Measurements from ENCODE around the gene MTHFD1L.

Gene MTHFD1L

DNA sequence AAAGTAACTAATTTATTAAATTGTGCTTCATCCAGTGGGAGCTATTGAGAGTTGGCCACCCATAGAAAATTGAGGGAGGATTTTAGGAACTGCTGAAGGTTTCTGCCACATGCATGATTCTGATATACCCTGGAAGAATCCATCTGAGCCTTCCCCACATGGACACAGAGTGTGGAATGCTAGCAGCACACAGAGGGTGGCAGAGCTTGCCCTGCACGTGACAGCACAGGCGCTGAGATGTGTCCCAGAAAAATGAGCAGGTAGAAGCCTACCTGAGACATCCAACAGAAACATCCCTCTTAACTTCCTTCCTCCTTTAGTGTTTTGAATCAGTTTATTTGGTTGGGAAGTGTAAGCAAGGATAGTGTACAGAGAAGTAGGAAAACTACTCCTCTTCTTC is 96.9 kb downstream of the MTHFD1L start:
- H3K4me3 ChIP-seq (ENCODE audit: low read length), result no peak overlapping the region
- H3K27me3 ChIP-seq (ENCODE audit: control insufficient read depth, insufficient read depth, low read length), result no peaks in the 10 kb centered on the region
- H3K9ac ChIP-seq (ENCODE audit: low read length), result no peak overlapping the region
- peaks cover 9% of the 10 kb centered on the region for H3K4me1 ChIP-seq (ENCODE audit: control insufficient read depth, insufficient read depth, low read length)
- no peaks in the 10 kb centered on the region for H3K9me3 ChIP-seq (ENCODE audit: control insufficient read depth, low read length)
- H3K36me3 ChIP-seq (ENCODE audit: control insufficient read depth, insufficient read depth, low read length), result no peaks in the 10 kb centered on the region

GRCh38 chr6:150964765-150965164 is 99.3 kb downstream of the MTHFD1L start:
- Histone ChIP-seq H3K36me3 (ENCODE audit: control insufficient read depth, insufficient read depth, low read length) (no peaks in the 10 kb centered on the region), H3K9ac (ENCODE audit: low read length) (no peak overlapping the region), H3K27me3 (ENCODE audit: control insufficient read depth, insufficient read depth, low read length) (no peaks in the 10 kb centered on the region), H3K4me3 (ENCODE audit: low read length) (no peak overlapping the region), H3K4me1 (ENCODE audit: control insufficient read depth, insufficient read depth, low read length) (peaks cover 2% of the 10 kb centered on the region), H3K9me3 (ENCODE audit: control insufficient read depth, low read length) (no peaks in the 10 kb centered on the region)

DNA sequence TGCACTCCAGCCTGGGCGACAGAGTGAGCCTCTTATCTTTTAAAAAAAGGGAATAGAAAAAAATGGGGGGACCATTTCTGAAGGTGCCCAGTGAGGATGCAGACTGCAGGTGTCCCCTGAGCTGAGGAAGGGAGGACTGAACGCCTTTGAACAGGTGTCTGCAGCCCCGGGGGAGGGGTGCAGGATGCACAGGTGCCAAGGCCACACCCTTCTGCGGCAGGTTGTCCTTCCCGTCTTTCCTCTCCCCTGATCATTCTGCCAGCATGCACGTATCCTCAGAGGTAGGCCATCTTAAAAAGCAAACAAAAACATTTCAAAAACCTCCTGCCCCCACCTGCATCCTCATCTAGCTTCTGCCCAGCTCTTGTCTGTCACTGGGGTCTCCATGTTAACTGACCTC is 101.3 kb downstream of the MTHFD1L start:
- H3K9ac ChIP-seq (ENCODE audit: low read length), result no peak overlapping the region
- no peaks in the 10 kb centered on the region for H3K9me3 ChIP-seq (ENCODE audit: control insufficient read depth, low read length)
- no peaks in the 10 kb centered on the region for H3K36me3 ChIP-seq (ENCODE audit: control insufficient read depth, insufficient read depth, low read length)
- H3K4me1 ChIP-seq (ENCODE audit: control insufficient read depth, insufficient read depth, low read length), result no peaks in the 10 kb centered on the region
- no peak overlapping the region for H3K4me3 ChIP-seq (ENCODE audit: low read length)
- H3K27me3 ChIP-seq (ENCODE audit: control insufficient read depth, insufficient read depth, low read length), result no peaks in the 10 kb centered on the region

- Histone ChIP-seq H3K4me3 (ENCODE audit: low read length) (no peak overlapping the region), H3K27me3 (ENCODE audit: control insufficient read depth, insufficient read depth, low read length) (no peaks in the 10 kb centered on the region), H3K4me1 (ENCODE audit: control insufficient read depth, insufficient read depth, low read length) (no peaks in the 10 kb centered on the region), H3K36me3 (ENCODE audit: control insufficient read depth, insufficient read depth, low read length) (no peaks in the 10 kb centered on the region), H3K9me3 (ENCODE audit: control insufficient read depth, low read length) (no peaks in the 10 kb centered on the region), H3K9ac (ENCODE audit: low read length) (no peak overlapping the region)
Observed at GRCh38 chr6:150967381-150967780, 101.9 kb downstream of the MTHFD1L start.

DNA sequence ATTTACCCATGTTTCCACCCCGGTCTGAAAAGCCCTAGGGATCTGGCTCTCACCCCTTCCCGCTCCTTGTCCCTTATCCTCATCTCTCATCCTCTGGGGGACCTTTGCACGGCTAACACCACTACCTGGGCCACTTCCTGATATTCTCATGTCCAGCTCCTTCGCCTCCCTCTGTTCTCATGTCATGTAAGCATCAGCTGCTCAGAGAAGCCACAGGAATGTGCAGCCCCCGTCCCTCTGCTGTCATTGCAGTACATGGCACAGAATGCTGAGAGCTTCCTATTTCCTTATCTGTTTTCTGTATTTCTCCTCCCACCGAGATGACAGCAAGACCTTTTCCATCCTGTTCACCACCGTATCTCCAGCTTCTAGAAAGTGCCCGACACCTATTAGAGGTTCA is 102.4 kb downstream of the MTHFD1L start:
- Histone ChIP-seq H3K4me3 (ENCODE audit: low read length) (no peak overlapping the region), H3K4me1 (ENCODE audit: control insufficient read depth, insufficient read depth, low read length) (no peaks in the 10 kb centered on the region)

DNA sequence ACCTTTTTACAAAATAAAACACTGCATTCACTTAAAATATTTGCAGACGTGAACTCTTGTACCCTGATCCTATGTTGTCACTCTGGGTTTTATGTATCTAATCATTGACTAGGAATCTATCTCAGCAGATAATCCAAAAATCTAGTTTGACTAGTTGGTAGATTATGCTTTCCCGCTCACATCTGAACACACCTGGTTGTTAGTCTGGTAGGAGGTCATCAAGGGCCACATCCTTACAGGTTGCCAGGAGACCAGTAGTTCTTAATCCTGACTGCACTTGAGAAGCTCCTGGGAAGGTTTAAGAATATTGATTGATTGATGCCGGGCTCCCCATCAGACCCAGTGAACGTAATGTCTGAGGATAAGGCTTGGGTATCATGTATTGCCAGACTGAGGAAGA is 104.4 kb downstream of the MTHFD1L start:
- no peak overlapping the region for H3K4me3 ChIP-seq (ENCODE audit: low read length)
- H3K36me3 ChIP-seq (ENCODE audit: control insufficient read depth, insufficient read depth, low read length), result no peaks in the 10 kb centered on the region
- no peaks in the 10 kb centered on the region for H3K9me3 ChIP-seq (ENCODE audit: control insufficient read depth, low read length)
- H3K27me3 ChIP-seq (ENCODE audit: control insufficient read depth, insufficient read depth, low read length), result no peaks in the 10 kb centered on the region
- no peak overlapping the region for H3K9ac ChIP-seq (ENCODE audit: low read length)
- no peaks in the 10 kb centered on the region for H3K4me1 ChIP-seq (ENCODE audit: control insufficient read depth, insufficient read depth, low read length)

More for the DNA sequence above, 102.4 kb downstream of the MTHFD1L start:
- Histone ChIP-seq H3K27me3 (ENCODE audit: control insufficient read depth, insufficient read depth, low read length) (no peaks in the 10 kb centered on the region), H3K9me3 (ENCODE audit: control insufficient read depth, low read length) (no peaks in the 10 kb centered on the region), H3K36me3 (ENCODE audit: control insufficient read depth, insufficient read depth, low read length) (no peaks in the 10 kb centered on the region), H3K9ac (ENCODE audit: low read length) (no peak overlapping the region)

DNA sequence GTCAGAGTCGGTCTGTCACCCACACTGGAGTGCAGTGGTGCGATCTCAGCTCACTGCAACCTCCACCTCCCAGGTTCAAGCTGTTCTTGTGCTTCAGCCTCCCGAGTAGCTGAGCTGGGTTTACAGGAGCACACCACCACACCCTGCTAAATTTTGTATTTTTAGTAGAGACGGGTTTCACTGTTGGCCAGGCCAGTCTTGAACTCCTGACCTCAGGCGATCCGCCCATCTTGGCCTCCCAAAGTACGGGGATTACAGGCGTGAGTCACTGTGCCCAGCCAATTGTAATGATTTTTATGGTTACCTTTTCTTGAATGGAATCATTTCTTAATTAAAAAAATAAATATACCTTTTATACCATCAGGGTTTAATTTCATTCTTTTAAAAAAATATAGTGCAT is 105.7 kb downstream of the MTHFD1L start:
- no peaks in the 10 kb centered on the region for H3K36me3 ChIP-seq (ENCODE audit: control insufficient read depth, insufficient read depth, low read length)
- H3K27me3 ChIP-seq (ENCODE audit: control insufficient read depth, insufficient read depth, low read length), result no peaks in the 10 kb centered on the region
- no peaks in the 10 kb centered on the region for H3K9me3 ChIP-seq (ENCODE audit: control insufficient read depth, low read length)
- H3K9ac ChIP-seq (ENCODE audit: low read length), result no peak overlapping the region
- H3K4me1 ChIP-seq (ENCODE audit: control insufficient read depth, insufficient read depth, low read length), result no peaks in the 10 kb centered on the region
- H3K4me3 ChIP-seq (ENCODE audit: low read length), result no peak overlapping the region

GRCh38 chr6:150975136-150975535 is 109.6 kb downstream of the MTHFD1L start:
- H3K9me3 ChIP-seq (ENCODE audit: control insufficient read depth, low read length), result no peaks in the 10 kb centered on the region
- no peak overlapping the region for H3K9ac ChIP-seq (ENCODE audit: low read length)
- no peaks in the 10 kb centered on the region for H3K27me3 ChIP-seq (ENCODE audit: control insufficient read depth, insufficient read depth, low read length)
- H3K36me3 ChIP-seq (ENCODE audit: control insufficient read depth, insufficient read depth, low read length), result no peaks in the 10 kb centered on the region
- no peaks in the 10 kb centered on the region for H3K4me1 ChIP-seq (ENCODE audit: control insufficient read depth, insufficient read depth, low read length)
- H3K4me3 ChIP-seq (ENCODE audit: low read length), result no peak overlapping the region

DNA sequence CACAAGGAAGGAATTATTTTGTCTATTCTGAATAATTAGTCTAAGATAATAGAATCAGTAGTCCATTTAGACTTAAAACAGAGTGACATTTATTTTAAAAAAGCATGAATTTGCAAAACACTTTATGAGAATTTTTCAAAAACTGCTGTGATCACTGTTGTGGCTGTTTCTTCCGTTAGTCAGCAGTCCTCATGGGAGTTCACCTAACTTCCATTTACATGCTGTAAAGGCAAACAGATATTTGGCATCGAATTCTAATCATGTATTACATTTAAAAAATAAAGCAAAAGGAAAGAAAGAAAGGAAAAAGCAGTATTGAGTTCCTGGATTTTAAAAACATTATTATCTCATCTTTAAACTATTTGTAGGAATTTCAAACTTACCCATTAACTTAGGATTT is 111.8 kb downstream of the MTHFD1L start:
- Histone ChIP-seq H3K36me3 (ENCODE audit: control insufficient read depth, insufficient read depth, low read length) (no peaks in the 10 kb centered on the region), H3K9me3 (ENCODE audit: control insufficient read depth, low read length) (no peaks in the 10 kb centered on the region), H3K4me3 (ENCODE audit: low read length) (no peak overlapping the region), H3K27me3 (ENCODE audit: control insufficient read depth, insufficient read depth, low read length) (no peaks in the 10 kb centered on the region), H3K9ac (ENCODE audit: low read length) (no peak overlapping the region), H3K4me1 (ENCODE audit: control insufficient read depth, insufficient read depth, low read length) (no peaks in the 10 kb centered on the region)

DNA sequence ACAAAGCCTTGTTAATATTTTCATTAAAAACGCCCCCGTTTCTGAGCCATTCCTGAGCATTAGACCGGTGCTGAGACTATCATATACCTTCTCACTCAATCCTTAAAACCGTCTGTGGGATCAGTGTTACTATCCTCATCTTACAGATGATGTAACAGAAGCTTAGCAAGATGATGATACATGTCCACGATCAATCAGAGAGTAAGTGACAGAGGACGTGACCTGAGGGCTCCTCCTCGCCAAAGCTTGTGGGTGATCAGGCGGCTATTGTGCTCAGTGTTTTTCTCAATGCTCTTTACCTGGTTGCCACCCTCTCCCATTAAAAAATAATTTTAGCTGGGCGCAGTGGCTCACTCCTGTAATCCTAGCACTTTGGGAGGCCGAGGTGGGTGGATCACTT is 113.1 kb downstream of the MTHFD1L start:
- H3K9me3 ChIP-seq (ENCODE audit: control insufficient read depth, low read length), result no peaks in the 10 kb centered on the region
- no peak overlapping the region for H3K9ac ChIP-seq (ENCODE audit: low read length)
- H3K36me3 ChIP-seq (ENCODE audit: control insufficient read depth, insufficient read depth, low read length), result no peaks in the 10 kb centered on the region
- no peaks in the 10 kb centered on the region for H3K27me3 ChIP-seq (ENCODE audit: control insufficient read depth, insufficient read depth, low read length)
- H3K4me3 ChIP-seq (ENCODE audit: low read length), result no peak overlapping the region
- H3K4me1 ChIP-seq (ENCODE audit: control insufficient read depth, insufficient read depth, low read length), result no peaks in the 10 kb centered on the region

GRCh38 chr6:150979826-150980350 is 114.4 kb downstream of the MTHFD1L start:
- no peaks in the 10 kb centered on the region for H3K9me3 ChIP-seq (ENCODE audit: control insufficient read depth, low read length)
- no peak overlapping the region for H3K9ac ChIP-seq (ENCODE audit: low read length)
- H3K4me3 ChIP-seq (ENCODE audit: low read length), result no peak overlapping the region
- no peaks in the 10 kb centered on the region for H3K27me3 ChIP-seq (ENCODE audit: control insufficient read depth, insufficient read depth, low read length)
- no peaks in the 10 kb centered on the region for H3K4me1 ChIP-seq (ENCODE audit: control insufficient read depth, insufficient read depth, low read length)
- H3K36me3 ChIP-seq (ENCODE audit: control insufficient read depth, insufficient read depth, low read length), result no peaks in the 10 kb centered on the region

DNA sequence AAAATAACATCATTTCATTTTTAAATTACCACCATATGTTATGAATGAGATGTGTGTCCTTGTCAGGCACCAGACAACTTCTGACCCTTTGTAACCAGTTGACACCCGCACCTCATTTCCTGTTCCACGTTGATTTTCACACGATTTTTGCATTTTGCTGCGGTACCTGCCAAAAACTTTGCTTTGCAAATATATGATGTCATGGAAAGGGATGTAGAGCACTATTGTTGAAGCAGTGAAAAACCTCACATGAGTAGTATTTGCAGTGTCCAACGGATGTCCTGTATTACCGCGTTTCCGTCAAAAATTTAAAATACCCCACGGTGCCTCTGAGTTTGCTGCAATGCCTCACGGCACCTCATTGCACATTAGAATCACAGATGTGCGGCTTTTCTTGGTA is 115.6 kb downstream of the MTHFD1L start:
- Histone ChIP-seq H3K4me3 (ENCODE audit: low read length) (no peak overlapping the region), H3K9ac (ENCODE audit: low read length) (no peak overlapping the region), H3K27me3 (ENCODE audit: control insufficient read depth, insufficient read depth, low read length) (no peaks in the 10 kb centered on the region), H3K9me3 (ENCODE audit: control insufficient read depth, low read length) (no peaks in the 10 kb centered on the region), H3K4me1 (ENCODE audit: control insufficient read depth, insufficient read depth, low read length) (no peaks in the 10 kb centered on the region), H3K36me3 (ENCODE audit: control insufficient read depth, insufficient read depth, low read length) (no peaks in the 10 kb centered on the region)

- Histone ChIP-seq H3K4me3 (ENCODE audit: low read length) (no peak overlapping the region), H3K36me3 (ENCODE audit: control insufficient read depth, insufficient read depth, low read length) (no peaks in the 10 kb centered on the region), H3K27me3 (ENCODE audit: control insufficient read depth, insufficient read depth, low read length) (no peaks in the 10 kb centered on the region)
Observed at GRCh38 chr6:150981669-150982068, 116.2 kb downstream of the MTHFD1L start.

More at GRCh38 chr6:150981669-150982068, 116.2 kb downstream of the MTHFD1L start:
- Histone ChIP-seq H3K9ac (ENCODE audit: low read length) (no peak overlapping the region), H3K9me3 (ENCODE audit: control insufficient read depth, low read length) (no peaks in the 10 kb centered on the region), H3K4me1 (ENCODE audit: control insufficient read depth, insufficient read depth, low read length) (no peaks in the 10 kb centered on the region)
